Mucosa of descending colon (tissue), 3 donors: ENCODE results near the gene HYKK. TPM values are rescaled to one million over a fixed set of nuclear protein-coding genes. Genes with fewer than 3 reads are reported as not detected.
"Not testable (repeated sequence)": the region's sequence is repeated elsewhere in the genome, so short reads cannot be mapped to it uniquely, and the experiment has no call there.

Source experiments
- ATAC-seq: fragments of 200-7000 bp; cut with Tn5 transposase; one replicate; pipeline ENCODE4 v1.9.1; 2020; ENCODE audit warnings: mild to moderate bottlenecking, moderate library complexity
- DNase-seq, 3 donors: peaks; one replicate each; pipeline ENCODE4 v3.0.0-alpha.2; 2020
- H3K36me3 ChIP-seq: fragments of 200-600 bp; one replicate; pipeline ENCODE4 v1.8.0; 2021; ENCODE audit warnings: low read depth, mild to moderate bottlenecking
- H3K4me1 ChIP-seq: fragments of 200-600 bp; one replicate; pipeline ENCODE4 v1.8.0; 2021; ENCODE audit warnings: low read depth, mild to moderate bottlenecking
- H3K4me3 ChIP-seq: fragments of 200-600 bp; one replicate; pipeline ENCODE4 v1.8.0; 2021; ENCODE audit warnings: mild to moderate bottlenecking
- H3K9me3 ChIP-seq: fragments of 200-600 bp; one replicate; pipeline ENCODE4 v1.8.0; 2021; ENCODE audit warnings: mild to moderate bottlenecking
- CTCF ChIP-seq: fragments of 200-600 bp; IDR thresholded peaks from one replicate; pipeline ENCODE4 v1.8.0; 2022; ENCODE audit warnings: antibody characterized with exemption, mild to moderate bottlenecking
- intact Hi-C, 2 donors: fragments of 100-400 bp; cut with DNase I in 1 of 2; cut with micrococcal nuclease in 1 of 2; formaldehyde crosslinking; loops; one replicate each; pipeline versions ENCODE4 v1.11.0 to v1.11.1; 2022; cut with DNase I, micrococcal nuclease
- total RNA-seq, 3 donors: library from RNA; stranded (reverse); fragmentation: NEBNext Ultra II Directional in 2 of 3; extraction: Animal tissue kit (Norgen Biotek cat#: 25700) in 2 of 3; gene quantifications; one replicate each; pipeline versions ENCODE4 v1.2.1 to v1.2.4, GENCODE V29; 2021 to 2023
- donor health status: DM: no; HTN: no; CAD: no; lungs with moderate emphysema.
- donor health status: DM: no; HTN: no; CAD: no.
- donor health status: DM: no; HTN: yes; CAD: no.

Gene HYKK
- total RNA-seq, 3 donors from 2014 or later, result 5.7 to 7.8 (median 6.8) TPM

- TF ChIP-seq CTCF, result no peak
- ATAC-seq (no peak), DNase-seq (no peak)
- Histone ChIP-seq H3K4me1 (no peaks in the 10 kb centered on the region), H3K36me3 (no peaks in the 10 kb centered on the region), H3K4me3 (no peak overlapping the region), H3K9me3 (no peaks in the 10 kb centered on the region)
- intact Hi-C loops, result no loop called here
Observed at GRCh38 chr15:78536134-78536533, 28.8 kb downstream of the HYKK start.

DNA sequence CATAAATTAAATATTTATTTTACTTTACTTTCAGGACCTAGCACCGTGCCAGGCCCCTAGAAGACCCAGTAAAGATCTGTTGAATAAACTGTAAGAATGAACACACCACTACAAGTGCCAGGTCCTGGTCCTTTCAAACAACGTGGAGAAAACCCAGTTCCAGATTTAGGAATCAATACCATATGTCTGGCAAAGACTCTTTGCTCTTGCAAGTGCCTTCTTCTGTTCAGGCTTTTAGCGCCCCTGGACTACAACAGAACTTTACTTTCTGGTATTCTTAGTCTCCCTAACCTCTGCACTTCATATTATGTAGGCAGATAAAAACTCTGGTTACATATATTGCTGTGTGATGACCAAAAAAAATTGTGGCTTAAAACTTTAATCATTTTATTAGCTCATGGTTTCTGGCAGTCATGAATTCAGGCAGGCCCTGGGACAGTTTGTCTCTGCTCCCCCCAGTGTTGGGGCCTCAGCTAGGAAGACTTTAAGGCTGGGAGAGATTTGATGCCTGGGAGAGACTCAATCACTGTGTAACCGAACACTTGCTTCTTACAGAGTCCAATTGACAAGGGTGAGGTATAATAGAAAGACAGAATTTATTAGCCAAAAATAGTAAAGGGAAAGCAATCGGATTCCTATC is 30.0 kb downstream of the HYKK start:
- ATAC-seq, result no peak

GRCh38 chr15:78538358-78538757 is 31.0 kb downstream of the HYKK start:
- Histone ChIP-seq H3K36me3 (no peaks in the 10 kb centered on the region), H3K4me1 (peaks cover 10% of the 10 kb centered on the region), H3K9me3 (no peaks in the 10 kb centered on the region), H3K4me3 (no peak overlapping the region)
- intact Hi-C loops, result no loop called here
- DNase-seq, result no peak
- no peak for TF ChIP-seq CTCF
- no peak for ATAC-seq

More for the DNA sequence above, 30.0 kb downstream of the HYKK start:
- H3K9me3 ChIP-seq, result no peaks in the 10 kb centered on the region
- DNase-seq, result no peak
- H3K4me3 ChIP-seq, result no peak overlapping the region
- intact Hi-C loops, result no loop called here
- TF ChIP-seq CTCF, result no peak
- peaks cover 10% of the 10 kb centered on the region for H3K4me1 ChIP-seq
- no peaks in the 10 kb centered on the region for H3K36me3 ChIP-seq

- peak overlapping the region; percentile 62 for H3K4me3 ChIP-seq
- H3K36me3 ChIP-seq, H3K4me1 ChIP-seq, ATAC-seq, H3K9me3 ChIP-seq, intact Hi-C loops: not testable (repeated sequence)
- DNase-seq, result peak; percentile 29 to 50 (median 46)
Observed at GRCh38 chr15:78539464-78540140, 32.2 kb downstream of the HYKK start.

DNA sequence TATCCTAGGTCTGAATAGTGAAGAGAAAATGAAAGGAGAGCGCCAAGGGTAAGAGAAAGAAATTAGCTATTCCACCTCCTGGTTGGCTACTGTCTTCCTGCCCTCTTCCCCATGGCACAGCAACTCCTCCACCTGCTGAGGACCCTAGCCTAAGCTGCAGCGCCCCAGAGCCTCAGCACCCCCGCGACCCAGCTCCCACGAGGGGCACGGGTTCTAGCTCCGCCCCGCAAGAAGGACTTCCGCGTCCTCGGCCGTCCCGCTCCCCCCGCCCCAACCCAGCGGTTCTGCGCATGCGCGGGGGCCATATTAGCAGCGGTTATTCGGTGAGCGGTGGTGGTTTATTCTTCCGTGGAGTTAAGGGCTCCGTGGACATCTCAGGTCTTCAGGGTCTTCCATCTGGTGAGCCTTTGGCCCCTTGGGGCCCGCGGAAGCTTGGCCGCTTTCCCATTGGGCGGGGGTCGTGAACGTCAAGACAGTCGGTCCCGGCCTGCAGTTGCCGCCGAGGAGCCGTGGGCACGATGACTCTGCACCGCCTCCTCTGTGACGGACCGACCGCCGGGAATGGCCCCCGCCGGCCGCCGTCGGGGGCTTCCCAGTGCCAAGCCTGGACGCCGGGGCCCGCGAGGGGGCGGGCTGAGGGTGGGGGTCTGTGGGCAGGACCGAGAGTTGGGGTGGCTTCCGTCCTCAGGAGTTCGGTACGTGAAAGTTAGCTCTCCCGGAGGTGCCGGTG is 32.9 kb downstream of the HYKK start, which contains the start of gene PSMA4:
PSMA4 (plus strand) TSS at position 304 of the 730 bp plus-strand sequence. CDS start 1,484 bp downstream, outside the sequence.
- Histone ChIP-seq H3K4me1 (peaks cover 10% of the 10 kb centered on the region), H3K9me3 (no peaks in the 10 kb centered on the region), H3K36me3 (no peaks in the 10 kb centered on the region), H3K4me3 (peak within 1 kb of the TSS; percentile 62)
- DNase-seq (peak; percentile 95 to 96 (median 96)), ATAC-seq (peak; percentile 96)
- intact Hi-C loops, result no loop called here
- no peak for TF ChIP-seq CTCF
